Left colon (tissue), 2 donors: Measurements from ENCODE around the gene SEMA3B. TPM values are rescaled to one million over a fixed set of nuclear protein-coding genes. Genes with fewer than 3 reads are reported as not detected.
A peak's percentile ranks its signal among the peaks of the same experiment; 100 is the strongest.
"Not testable (repeated sequence)": the region's sequence is repeated elsewhere in the genome, so short reads cannot be mapped to it uniquely, and the experiment has no call there.

Source experiments
- ATAC-seq: fragments of 200-7000 bp; cut with Tn5 transposase; one replicate; pipeline ENCODE4 v1.9.1; 2020; ENCODE audit warnings: mild to moderate bottlenecking, moderate library complexity
- DNase-seq, 2 donors: peaks; one replicate each; pipeline ENCODE4 v3.0.0-alpha.2; 2020
- intact Hi-C, 2 donors: fragments of 100-400 bp; cut with DNase I in 1 of 2; cut with micrococcal nuclease in 1 of 2; formaldehyde crosslinking; loops; one replicate each; pipeline versions ENCODE4 v1.11.2 to v1.14.0; 2022; cut with DNase I, micrococcal nuclease
- total RNA-seq, 2 donors: library from RNA; stranded (reverse); fragmentation: NEBNext Ultra II Directional; extraction: Animal tissue kit (Norgen Biotek cat#: 25700); gene quantifications; one replicate each; pipeline ENCODE4 v1.2.1, GENCODE V29; 2021
- donor health status: DM: no; HTN: no; CAD: no.
- donor health status: DM: yes; HTN: yes; CAD: no.

SEMA3B gene
- total RNA-seq, 2 donors from 2014 or later = 56.8 to 116 TPM

- peak in 1 of 2 donors; percentile 35 for DNase-seq
- no peak for ATAC-seq
- intact Hi-C loops = no loop called here
Measured at GRCh38 chr3:50297896-50298725, 29.2 kb downstream of the SEMA3B start.

DNA sequence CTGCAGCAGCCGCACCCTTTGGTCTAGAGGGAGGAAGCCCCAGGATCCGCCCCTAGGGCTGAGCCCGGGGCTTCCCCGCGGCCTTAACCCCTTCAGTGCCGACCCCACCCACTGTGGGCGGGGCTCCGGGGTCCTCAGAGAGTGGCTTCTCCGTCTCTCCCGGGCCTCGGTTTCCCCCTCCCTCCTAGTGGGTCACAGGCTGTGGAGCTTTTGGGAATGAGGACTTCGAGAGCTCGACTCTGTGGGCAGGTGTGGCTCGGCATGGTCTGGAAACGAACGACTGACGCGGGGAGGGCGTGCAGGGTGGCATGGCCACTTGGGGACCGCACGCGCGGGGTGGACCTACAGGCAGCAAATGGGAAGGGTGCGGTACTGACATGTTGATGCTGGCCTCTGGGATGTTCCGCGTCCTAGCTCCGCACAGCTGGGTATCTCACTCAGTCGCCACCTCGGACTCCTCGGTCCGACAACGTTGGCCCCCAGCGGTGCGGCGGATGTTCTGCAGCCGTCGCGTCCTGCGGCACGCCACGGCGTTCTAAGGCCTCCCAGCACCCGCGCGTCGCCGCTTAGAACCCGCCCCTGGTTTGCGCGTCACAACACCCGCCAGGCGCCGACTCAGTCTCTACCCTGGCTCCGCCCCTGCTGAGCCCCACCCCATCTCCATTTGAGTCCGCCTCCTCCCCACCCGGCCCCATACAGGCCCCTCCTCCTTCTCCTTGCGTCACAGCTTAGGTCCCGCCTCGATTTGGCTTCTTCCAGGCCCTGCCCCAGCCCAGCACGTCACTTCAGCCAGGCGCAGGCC, 30.1 kb downstream of the SEMA3B start, which contains the start of the genes HYAL3 and NAA80:
TSS of gene HYAL3 (minus strand) at position 570 of the 802 bp plus-strand sequence. CDS start 3,803 bp downstream, outside the sequence.
TSS of gene NAA80 (minus strand) at position 570 of the 802 bp plus-strand sequence. CDS start 1,942 bp downstream, outside the sequence.
- ATAC-seq (peak; percentile 80), DNase-seq (peak; percentile 99 to 100)
- intact Hi-C loops = no loop called here

DNA sequence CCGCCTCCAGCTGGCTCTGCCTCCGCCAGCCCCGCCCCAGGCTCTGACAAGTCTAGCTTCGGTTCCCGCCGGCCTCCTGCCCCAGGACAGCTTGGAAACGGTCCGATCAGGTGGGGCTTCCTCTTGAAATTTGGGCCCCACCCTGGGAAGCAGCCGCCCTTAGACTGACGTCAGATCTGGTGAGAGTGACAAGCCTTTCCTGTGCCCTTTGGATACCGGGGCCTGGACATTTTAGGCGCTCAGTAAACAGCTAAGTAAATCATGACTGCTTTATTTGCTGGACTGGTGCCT, 30.6 kb downstream of the SEMA3B start:
- no peak for ATAC-seq
- intact Hi-C loops = no loop called here
- DNase-seq = no peak

DNA sequence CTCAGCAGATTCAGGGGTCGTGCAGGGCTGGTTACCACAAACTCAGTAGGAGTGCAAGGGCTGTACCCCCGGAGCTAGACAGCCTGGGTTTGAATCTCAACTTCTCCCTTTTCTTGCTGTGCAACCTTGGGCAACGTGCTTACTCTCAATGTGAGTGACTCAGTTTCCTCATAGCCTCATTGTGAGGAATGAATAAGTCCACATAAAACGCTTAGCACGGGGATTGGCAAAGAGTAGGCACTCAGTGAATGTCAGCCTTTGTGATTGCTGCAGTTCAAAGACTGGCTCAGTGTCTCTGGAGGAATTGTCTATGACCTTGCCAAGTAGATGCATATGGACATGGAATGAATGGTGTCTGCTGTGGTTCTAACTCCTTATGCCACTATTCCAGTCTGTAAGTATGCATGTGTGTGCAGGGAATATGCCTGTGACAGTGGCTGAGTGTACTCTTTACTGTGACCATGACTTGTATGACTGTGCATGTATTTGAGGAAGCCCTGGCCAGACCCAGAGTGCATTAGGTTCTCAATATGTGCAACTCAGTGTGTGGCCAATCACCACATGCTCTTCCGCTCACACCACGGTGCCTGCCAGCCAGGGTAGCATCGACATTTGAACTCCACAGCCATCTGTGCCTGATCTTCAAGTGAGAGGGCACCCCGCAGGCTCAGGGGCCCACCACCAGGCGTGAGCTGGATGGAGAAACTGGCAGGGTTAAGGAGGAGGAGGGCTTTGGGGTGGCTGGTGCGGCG, 31.2 kb downstream of the SEMA3B start:
- ATAC-seq = peak; percentile 6
- intact Hi-C loops = no loop called here
- peak in 1 of 2 donors; percentile 29 for DNase-seq

DNA sequence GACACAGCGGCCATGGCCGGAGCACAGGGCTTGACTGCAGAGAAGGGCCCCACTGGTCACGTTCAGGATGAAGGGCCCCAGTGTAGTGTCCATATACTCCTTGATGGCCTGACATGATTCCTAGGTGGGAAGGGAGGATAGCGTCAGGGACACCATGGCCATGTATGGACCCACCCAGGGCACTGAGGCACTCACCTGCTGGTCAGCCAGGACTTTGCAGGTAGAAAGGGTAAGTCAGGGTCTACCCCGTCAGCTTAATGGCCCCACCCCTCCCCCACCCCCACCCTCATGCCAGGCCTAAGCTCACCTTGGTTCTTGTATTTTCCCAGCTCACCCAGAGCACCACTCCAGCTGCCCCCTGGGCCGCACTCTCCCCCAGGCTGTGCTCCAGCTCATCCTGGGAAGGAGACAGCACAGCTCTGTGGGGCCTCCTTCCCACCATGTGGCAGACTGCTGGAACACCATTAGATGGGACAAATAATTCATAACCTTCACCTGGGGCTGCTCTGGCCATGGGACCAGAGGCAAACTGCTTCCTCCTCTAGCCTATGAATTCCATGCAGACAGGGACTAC, 31.8 kb downstream of the SEMA3B start:
- ATAC-seq = no peak
- no peak for DNase-seq
- intact Hi-C loops = no loop called here

GRCh38 chr3:50302095-50303012, 33.4 kb downstream of the SEMA3B start:
- ATAC-seq = no peak
- intact Hi-C loops = no loop called here
- DNase-seq = no peak

DNA sequence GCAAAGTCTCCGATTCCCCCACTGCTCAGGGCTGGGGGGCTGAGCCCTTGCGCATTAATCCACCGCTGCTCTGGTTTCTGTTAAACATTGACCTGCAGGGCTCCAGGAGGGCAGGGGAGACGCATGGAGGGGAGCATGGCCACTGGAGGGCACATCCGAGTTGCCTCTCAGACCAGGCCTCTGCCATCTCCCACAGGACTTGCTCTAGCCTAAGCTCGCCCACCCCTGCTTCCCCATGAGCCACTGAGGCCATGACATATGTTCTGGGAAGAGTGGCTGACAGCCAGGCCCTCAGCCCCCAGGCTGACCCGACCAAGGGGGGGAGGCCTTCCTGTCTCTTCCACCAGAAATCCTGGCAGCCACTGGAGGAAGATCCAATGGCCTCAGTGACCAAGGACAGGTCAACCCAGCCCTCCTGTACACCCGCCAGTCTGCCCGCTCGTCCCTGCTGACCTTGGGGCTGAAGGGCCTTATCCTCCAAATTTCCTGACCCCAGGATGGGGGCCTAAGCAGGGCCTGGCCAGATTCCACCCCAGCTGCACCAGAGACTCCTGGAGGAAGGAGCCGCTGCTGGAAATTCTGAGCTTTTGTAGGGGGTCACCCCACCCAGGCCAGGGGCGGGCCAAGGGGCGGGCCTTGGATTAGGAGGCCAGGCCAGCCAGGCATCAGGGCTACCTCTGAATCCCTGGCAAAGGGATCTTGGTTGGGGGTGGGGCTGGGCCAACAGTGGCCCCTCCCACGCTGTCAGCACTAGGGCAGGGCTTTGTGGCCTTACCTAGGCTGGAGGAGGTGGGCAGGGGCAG, 34.3 kb downstream of the SEMA3B start, which contains the start of gene HYAL1:
TSS of gene HYAL1 (minus strand) at position 562 of the 803 bp plus-strand sequence. CDS start 618 bp downstream, outside the sequence.
- DNase-seq = peak; percentile 61 to 79
- ATAC-seq = peak; percentile 11
- intact Hi-C loops = no loop called here

DNA sequence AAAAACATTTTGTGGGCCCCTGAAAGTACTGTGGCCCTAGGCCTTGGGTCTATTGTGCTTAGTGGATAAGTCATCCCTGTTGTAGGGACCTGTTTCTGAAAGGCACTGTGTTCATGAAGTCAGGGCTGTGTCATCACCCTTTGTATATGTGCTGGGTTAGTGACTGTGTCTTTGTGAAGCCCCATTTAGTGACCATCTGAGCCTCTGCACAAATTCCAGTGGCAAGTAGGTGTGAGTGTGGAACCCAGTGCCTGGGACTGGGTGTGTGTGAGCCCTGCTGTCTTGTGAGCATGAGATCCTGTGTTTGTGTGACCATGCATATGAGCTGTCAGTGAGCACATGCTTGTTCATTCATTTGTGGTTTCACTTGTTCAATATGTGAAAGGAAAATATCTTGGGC, 35.7 kb downstream of the SEMA3B start:
- intact Hi-C loops = no loop called here
- no peak for ATAC-seq

GRCh38 chr3:50312041-50312440, 43.1 kb downstream of the SEMA3B start:
- intact Hi-C loops, ATAC-seq, DNase-seq: not testable (repeated sequence)

More for the DNA sequence above, 35.7 kb downstream of the SEMA3B start:
- DNase-seq = no peak

- DNase-seq (no peak), ATAC-seq (no peak)
- intact Hi-C loops = no loop called here
Measured at GRCh38 chr3:50314342-50314741, 45.4 kb downstream of the SEMA3B start.

DNA sequence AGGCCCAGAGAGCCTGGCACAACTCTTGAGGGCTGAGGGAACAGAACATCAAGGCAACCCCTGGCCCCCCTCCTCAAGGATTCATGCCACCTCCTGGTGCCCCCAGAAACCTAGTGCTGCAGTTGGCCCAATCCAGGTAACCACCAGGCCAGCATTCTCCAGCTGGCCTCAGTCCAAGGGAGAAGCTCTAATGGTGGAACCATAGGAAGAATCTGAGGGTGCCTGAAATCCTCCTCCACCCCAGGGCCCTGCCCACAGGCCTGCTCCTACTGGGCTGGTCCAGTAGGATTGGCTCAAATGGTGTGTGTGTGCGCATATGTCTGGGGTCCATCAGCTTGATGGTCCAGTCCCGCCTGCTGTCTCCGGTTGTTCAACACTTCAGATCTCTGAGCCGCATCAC, 45.9 kb downstream of the SEMA3B start:
- DNase-seq (peak in 1 of 2 donors; percentile 26), ATAC-seq (no peak)
- intact Hi-C loops = no loop called here

GRCh38 chr3:50316657-50317242, 47.8 kb downstream of the SEMA3B start:
- intact Hi-C loops = no loop called here
- peak; percentile 87 to 93 for DNase-seq
- ATAC-seq = peak; percentile 70

GRCh38 chr3:50317300-50317699, 48.4 kb downstream of the SEMA3B start:
- intact Hi-C loops = no loop called here
- peak; percentile 20 for ATAC-seq
- peak; percentile 81 to 83 for DNase-seq

DNA sequence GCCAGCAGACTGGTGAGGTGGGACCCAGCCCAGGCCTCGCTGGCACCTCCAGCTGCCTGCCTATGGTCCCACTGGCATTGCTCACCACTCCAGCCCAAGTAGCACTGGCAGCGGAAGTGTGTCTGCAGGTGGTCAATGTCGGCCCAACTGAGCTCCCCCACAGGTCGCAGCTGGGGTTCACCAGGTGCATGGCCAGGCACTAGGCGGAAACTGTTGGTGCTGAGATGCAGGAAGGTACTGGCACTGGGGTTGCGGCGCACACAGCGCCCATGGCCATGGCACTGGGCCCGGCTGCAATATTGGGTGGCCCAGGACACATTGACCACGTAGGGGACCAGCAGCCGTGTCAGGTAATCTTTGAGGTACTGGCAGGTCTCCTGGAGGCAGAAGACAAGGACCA, 49.2 kb downstream of the SEMA3B start:
- DNase-seq = peak in 1 of 2 donors; percentile 26
- no peak for ATAC-seq
- intact Hi-C loops = no loop called here

DNA sequence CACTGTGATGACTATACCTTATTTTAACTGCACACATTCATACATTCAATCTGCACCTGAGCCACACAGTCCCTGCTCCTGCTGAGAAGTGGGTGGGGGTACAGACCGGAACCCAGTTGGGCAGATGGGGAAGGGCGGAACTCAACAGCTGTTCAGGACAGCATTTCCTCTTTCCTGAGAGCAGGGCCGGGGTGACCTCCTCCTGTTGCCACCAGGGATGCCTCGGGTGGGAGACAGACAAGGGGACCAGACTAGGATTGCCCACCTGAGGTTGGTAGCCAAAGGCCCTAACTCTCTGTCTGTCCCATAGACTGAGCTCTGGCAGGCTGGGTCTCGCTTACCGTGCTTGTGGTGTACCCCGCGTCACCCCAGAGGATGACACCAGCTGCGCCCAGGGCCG, 49.7 kb downstream of the SEMA3B start:
- intact Hi-C loops = no loop called here
- DNase-seq (peak in 1 of 2 donors; percentile 47), ATAC-seq (no peak)

DNA sequence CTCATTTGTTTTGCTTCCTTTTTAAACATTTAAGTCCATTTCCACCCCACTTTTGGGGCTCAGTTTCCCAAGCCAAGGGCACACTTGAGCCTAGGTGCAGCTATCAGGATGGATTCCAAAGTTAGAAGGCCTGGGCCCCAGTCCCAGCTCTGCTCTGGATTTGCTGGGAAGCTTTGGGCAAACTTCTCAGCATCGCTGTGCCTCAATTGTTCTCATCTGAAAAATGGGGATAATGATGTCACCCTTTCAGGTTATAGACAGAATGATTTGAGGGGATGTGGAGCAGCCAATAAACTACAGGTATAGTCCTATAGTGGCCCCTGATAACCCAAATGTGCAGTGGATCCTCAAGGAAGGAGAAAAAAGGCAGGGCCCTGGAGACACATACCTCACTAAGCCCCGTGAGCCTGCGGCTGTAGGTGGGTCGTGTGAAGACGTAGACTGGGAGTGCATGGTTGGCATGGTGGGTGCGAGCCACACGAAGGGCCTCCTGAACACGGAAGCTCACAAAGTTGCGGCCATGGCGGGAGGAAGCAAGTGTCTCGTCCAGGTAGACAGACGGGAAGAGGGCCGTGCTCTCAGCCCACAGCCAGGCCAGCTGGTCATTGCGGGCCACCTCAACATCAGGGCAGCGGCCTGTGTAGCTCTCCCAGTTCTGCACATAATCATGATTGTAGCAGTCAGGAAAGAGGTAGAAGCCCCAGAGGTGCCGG, 50.4 kb downstream of the SEMA3B start:
- DNase-seq (peak in 1 of 2 donors; percentile 36), ATAC-seq (no peak)
- intact Hi-C loops = no loop called here
